ENCODE results near the gene LRRC15.

GRCh38 chr3:194405766-194406165 is 36.2 kb upstream of the LRRC15 start:
- TF ChIP-seq, protein P1, sequence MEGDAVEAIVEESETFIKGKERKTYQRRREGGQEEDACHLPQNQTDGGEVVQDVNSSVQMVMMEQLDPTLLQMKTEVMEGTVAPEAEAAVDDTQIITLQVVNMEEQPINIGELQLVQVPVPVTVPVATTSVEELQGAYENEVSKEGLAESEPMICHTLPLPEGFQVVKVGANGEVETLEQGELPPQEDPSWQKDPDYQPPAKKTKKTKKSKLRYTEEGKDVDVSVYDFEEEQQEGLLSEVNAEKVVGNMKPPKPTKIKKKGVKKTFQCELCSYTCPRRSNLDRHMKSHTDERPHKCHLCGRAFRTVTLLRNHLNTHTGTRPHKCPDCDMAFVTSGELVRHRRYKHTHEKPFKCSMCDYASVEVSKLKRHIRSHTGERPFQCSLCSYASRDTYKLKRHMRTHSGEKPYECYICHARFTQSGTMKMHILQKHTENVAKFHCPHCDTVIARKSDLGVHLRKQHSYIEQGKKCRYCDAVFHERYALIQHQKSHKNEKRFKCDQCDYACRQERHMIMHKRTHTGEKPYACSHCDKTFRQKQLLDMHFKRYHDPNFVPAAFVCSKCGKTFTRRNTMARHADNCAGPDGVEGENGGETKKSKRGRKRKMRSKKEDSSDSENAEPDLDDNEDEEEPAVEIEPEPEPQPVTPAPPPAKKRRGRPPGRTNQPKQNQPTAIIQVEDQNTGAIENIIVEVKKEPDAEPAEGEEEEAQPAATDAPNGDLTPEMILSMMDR (IDR thresholded peaks at IDR 0.05) = no peak
- TF ChIP-seq POLR2AphosphoS5 (IDR thresholded peaks at IDR 0.05) (no peak), POLR2A (IDR thresholded peaks at IDR 0.05) (no peak), EP300 (IDR thresholded peaks at IDR 0.05) (no peak)

Measured in suprapubic skin (tissue), 4 donors.